Activated naive CD4-positive, alpha-beta T cell treated with anti-CD3 and anti-CD28 coated beads, Interleukin-2, amount 50 U/mL, for 72 hours (primary cell): ENCODE results near the gene TMEM30A. TPM values are rescaled to one million over a fixed set of nuclear protein-coding genes. Genes with fewer than 3 reads are reported as not detected.

Experiments
- ATAC-seq, 2 donors: fragments of 150-1000 bp; cut with Tn5 transposase; 2 replicates each; pipeline ENCODE4 v1.10.0; 2021; ENCODE audit warnings: mild to moderate bottlenecking in 2 of 2, moderate library complexity in 2 of 2
- DNase-seq, 2 donors: peaks; one replicate each; pipeline ENCODE4 v3.0.0; 2021 to 2022; ENCODE audit warnings: low spot score in 2 of 2
- H3K27ac Mint-ChIP-seq, 2 donors: one replicate each; pipeline ENCODE4 v1.8.0; 2022; ENCODE audit warnings: mild to moderate bottlenecking in 2 of 2, mixed read lengths in 2 of 2
- H3K36me3 Mint-ChIP-seq, 2 donors: one replicate each; pipeline ENCODE4 v1.8.0; 2022; ENCODE audit warnings: mixed read lengths in 2 of 2
- H3K9me3 Mint-ChIP-seq, 2 donors: one replicate each; pipeline ENCODE4 v1.8.0; 2022; ENCODE audit warnings: mixed read lengths in 2 of 2
- total RNA-seq, 2 donors: library from RNA; stranded (reverse); gene quantifications; one replicate each; pipeline ENCODE4 v1.2.3, GENCODE V29; 2022

TMEM30A gene
- total RNA-seq, 2 donors from 2014 or later, result 52.3 to 228 TPM

- DNase-seq, result no peak
- Mint-ChIP-seq H3K36me3 (no peaks in the 10 kb centered on the region), H3K27ac (no peak overlapping the region), H3K9me3 (no peaks in the 10 kb centered on the region)
- ATAC-seq, result no peak
Observed at GRCh38 chr6:75213732-75214131, 70.9 kb downstream of the TMEM30A start.

GRCh38 chr6:75213112-75213511 is 71.5 kb downstream of the TMEM30A start:
- Mint-ChIP-seq H3K36me3 (no peaks in the 10 kb centered on the region), H3K27ac (no peak overlapping the region), H3K9me3 (no peaks in the 10 kb centered on the region)
- DNase-seq (no peak), ATAC-seq (no peak)

- no peak for DNase-seq
- H3K36me3 Mint-ChIP-seq, result peaks cover 0 to 3% of the 10 kb centered on the region in 2 donors
- no peaks in the 10 kb centered on the region for H3K9me3 Mint-ChIP-seq
- no peak for ATAC-seq
- H3K27ac Mint-ChIP-seq, result no peak overlapping the region
Observed at GRCh38 chr6:75211920-75212590, 72.5 kb downstream of the TMEM30A start.

GRCh38 chr6:75210885-75211739 is 73.5 kb downstream of the TMEM30A start:
- Mint-ChIP-seq H3K27ac (peak overlapping the region in 1 of 2 donors; percentile 46), H3K9me3 (no peaks in the 10 kb centered on the region), H3K36me3 (peaks cover 0 to 9% of the 10 kb centered on the region in 2 donors)
- DNase-seq (peak in 1 of 2 donors; percentile 63), ATAC-seq (no peak)

GRCh38 chr6:75209184-75209723 is 75.3 kb downstream of the TMEM30A start:
- Mint-ChIP-seq H3K27ac (no peak overlapping the region), H3K9me3 (no peaks in the 10 kb centered on the region), H3K36me3 (peaks cover 0 to 12% of the 10 kb centered on the region in 2 donors)
- no peak for ATAC-seq
- DNase-seq, result no peak

- no peak overlapping the region for H3K27ac Mint-ChIP-seq
Observed at GRCh38 chr6:75208298-75209183, 76.1 kb downstream of the TMEM30A start.

GRCh38 chr6:75206576-75207342 is 77.8 kb downstream of the TMEM30A start:
- peaks cover 6 to 15% of the 10 kb centered on the region in 2 donors for H3K36me3 Mint-ChIP-seq
- H3K9me3 Mint-ChIP-seq, result no peaks in the 10 kb centered on the region
- ATAC-seq (no peak), DNase-seq (no peak)
- H3K27ac Mint-ChIP-seq, result no peak overlapping the region

More at GRCh38 chr6:75208298-75209183, 76.1 kb downstream of the TMEM30A start:
- H3K36me3 Mint-ChIP-seq, result peaks cover 0 to 15% of the 10 kb centered on the region in 2 donors
- ATAC-seq (peak; percentile 83 to 85), DNase-seq (peak in 1 of 2 donors; percentile 86)
- no peaks in the 10 kb centered on the region for H3K9me3 Mint-ChIP-seq

- H3K9me3 Mint-ChIP-seq, result no peaks in the 10 kb centered on the region
- peak in 1 of 2 donors; percentile 18 for DNase-seq
- peak in 1 of 2 donors; percentile 25 for ATAC-seq
- peaks cover 6 to 15% of the 10 kb centered on the region in 2 donors for H3K36me3 Mint-ChIP-seq
- no peak within 1 kb of the TSS for H3K27ac Mint-ChIP-seq
Observed at GRCh38 chr6:75205776-75206575, 78.6 kb downstream of the TMEM30A start, which contains the start of gene COL12A1. COL12A1 (minus strand) TSS chr6:75206053; CDS start chr6:75202792, 3,261 bp downstream.

GRCh38 chr6:75204959-75205775 is 79.4 kb downstream of the TMEM30A start:
- DNase-seq (peak in 1 of 2 donors; percentile 19), ATAC-seq (no peak)
- Mint-ChIP-seq H3K27ac (no peak overlapping the region), H3K9me3 (no peaks in the 10 kb centered on the region), H3K36me3 (peaks cover 6 to 15% of the 10 kb centered on the region in 2 donors)

- peaks cover 6 to 15% of the 10 kb centered on the region in 2 donors for H3K36me3 Mint-ChIP-seq
- H3K27ac Mint-ChIP-seq, result no peak overlapping the region
- no peak for ATAC-seq
- H3K9me3 Mint-ChIP-seq, result no peaks in the 10 kb centered on the region
- DNase-seq, result peak in 1 of 2 donors; percentile 58
Observed at GRCh38 chr6:75204217-75204958, 80.2 kb downstream of the TMEM30A start.

- ATAC-seq (no peak), DNase-seq (no peak)
- H3K36me3 Mint-ChIP-seq, result peaks cover 6 to 15% of the 10 kb centered on the region in 2 donors
- H3K27ac Mint-ChIP-seq, result no peak overlapping the region
- H3K9me3 Mint-ChIP-seq, result no peaks in the 10 kb centered on the region
Observed at GRCh38 chr6:75203721-75204120, 80.9 kb downstream of the TMEM30A start.
